ENCODE results near the gene NT5C2. TPM values are rescaled to one million over a fixed set of nuclear protein-coding genes. Genes with fewer than 3 reads are reported as not detected.

NT5C2 gene
- total RNA-seq, 2 experiments from 2014 or later = 39.1 to 43.0 TPM

DNA sequence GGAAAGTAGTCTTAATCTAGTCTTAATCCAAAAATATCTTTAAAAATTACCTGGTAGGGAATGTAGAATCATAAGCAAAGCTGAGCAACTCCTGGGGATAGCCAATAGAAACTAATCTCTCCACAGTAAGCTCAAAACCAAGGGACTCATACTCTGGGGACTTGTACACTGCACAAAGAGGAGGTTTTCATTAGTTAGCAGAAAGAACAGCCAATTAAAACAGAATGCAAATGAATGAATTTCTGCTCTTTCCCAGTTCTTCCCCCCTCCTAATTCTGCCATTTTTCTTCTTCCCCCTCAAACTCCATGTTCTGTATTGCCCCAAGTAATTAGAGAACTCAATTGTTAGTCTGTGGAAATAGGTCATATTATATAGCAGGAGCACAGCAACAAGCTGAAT, 86.5 kb downstream of the NT5C2 start:
- DNase-seq (no peak), ATAC-seq (no peak)
- Mint-ChIP-seq H3K4me3 (no peak overlapping the region), H3K36me3 (ENCODE audit: low read depth) (no peaks in the 10 kb centered on the region), H3K9me3 (no peaks in the 10 kb centered on the region), H3K27ac (no peak overlapping the region), H3K4me1 (ENCODE audit: low read depth) (peaks cover 4% of the 10 kb centered on the region), H3K27me3 (no peaks in the 10 kb centered on the region)
- ChIA-PET CTCF (interaction anchor here (1.3 to 4.2 kb wide), 3 partner anchors 15 to 205 kb away, joined by 3 to 17 read pairs (median 4); no protein-coding TSS in a partner anchor), POLR2A (no interaction called here)
- intact Hi-C loops (cut with micrococcal nuclease) = no loop called here
- TF ChIP-seq, protein P1, sequence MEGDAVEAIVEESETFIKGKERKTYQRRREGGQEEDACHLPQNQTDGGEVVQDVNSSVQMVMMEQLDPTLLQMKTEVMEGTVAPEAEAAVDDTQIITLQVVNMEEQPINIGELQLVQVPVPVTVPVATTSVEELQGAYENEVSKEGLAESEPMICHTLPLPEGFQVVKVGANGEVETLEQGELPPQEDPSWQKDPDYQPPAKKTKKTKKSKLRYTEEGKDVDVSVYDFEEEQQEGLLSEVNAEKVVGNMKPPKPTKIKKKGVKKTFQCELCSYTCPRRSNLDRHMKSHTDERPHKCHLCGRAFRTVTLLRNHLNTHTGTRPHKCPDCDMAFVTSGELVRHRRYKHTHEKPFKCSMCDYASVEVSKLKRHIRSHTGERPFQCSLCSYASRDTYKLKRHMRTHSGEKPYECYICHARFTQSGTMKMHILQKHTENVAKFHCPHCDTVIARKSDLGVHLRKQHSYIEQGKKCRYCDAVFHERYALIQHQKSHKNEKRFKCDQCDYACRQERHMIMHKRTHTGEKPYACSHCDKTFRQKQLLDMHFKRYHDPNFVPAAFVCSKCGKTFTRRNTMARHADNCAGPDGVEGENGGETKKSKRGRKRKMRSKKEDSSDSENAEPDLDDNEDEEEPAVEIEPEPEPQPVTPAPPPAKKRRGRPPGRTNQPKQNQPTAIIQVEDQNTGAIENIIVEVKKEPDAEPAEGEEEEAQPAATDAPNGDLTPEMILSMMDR (IDR thresholded peaks at IDR 0.05) = no peak

GRCh38 chr10:103105462-103105861, 87.6 kb downstream of the NT5C2 start:
- Mint-ChIP-seq H3K27ac (no peak overlapping the region), H3K36me3 (ENCODE audit: low read depth) (no peaks in the 10 kb centered on the region), H3K9me3 (no peaks in the 10 kb centered on the region), H3K4me3 (no peak overlapping the region), H3K27me3 (no peaks in the 10 kb centered on the region), H3K4me1 (ENCODE audit: low read depth) (no peaks in the 10 kb centered on the region)
- ATAC-seq = no peak
- DNase-seq = no peak
- ChIA-PET CTCF (interaction anchor here (0.8 to 4.2 kb wide), 4 partner anchors 14 to 204 kb away, joined by 3 to 17 read pairs (median 4); no protein-coding TSS in a partner anchor), POLR2A (no interaction called here)
- intact Hi-C loops (cut with micrococcal nuclease) = no loop called here
- TF ChIP-seq, protein P1 (IDR thresholded peaks at IDR 0.05) = no peak

DNA sequence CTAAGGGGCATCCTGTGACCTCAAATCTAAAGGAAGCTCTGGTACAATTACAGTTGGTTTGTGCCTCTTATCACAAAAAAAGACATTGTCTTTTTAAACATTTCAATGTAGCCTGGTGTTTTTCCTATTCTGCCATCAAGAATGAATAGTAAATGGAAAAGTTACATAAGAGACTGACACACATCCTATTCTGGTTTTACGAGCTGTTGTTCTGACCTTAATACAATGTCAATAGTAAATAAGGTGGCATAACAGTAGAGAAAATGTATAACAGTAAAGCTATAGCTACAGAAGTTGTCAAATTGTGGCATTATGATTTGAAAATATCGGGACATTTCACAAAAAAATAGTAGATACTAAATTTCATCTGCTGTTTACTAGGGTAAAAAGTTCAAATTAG, 88.4 kb downstream of the NT5C2 start:
- intact Hi-C loops (cut with micrococcal nuclease) = no loop called here
- Mint-ChIP-seq H3K4me1 (ENCODE audit: low read depth) (no peaks in the 10 kb centered on the region), H3K27me3 (no peaks in the 10 kb centered on the region), H3K36me3 (ENCODE audit: low read depth) (peaks cover 3% of the 10 kb centered on the region), H3K4me3 (no peak overlapping the region), H3K27ac (no peak overlapping the region), H3K9me3 (no peaks in the 10 kb centered on the region)
- no peak for DNase-seq
- TF ChIP-seq, protein P1 (IDR thresholded peaks at IDR 0.05) = no peak
- ChIA-PET CTCF (interaction anchor here (4.2 kb wide), 1 partner anchor 140 kb away, joined by 17 read pairs; no protein-coding TSS in a partner anchor), POLR2A (interaction anchor here (0.8 kb wide), 1 partner anchor 23 kb away, joined by 3 read pairs; no protein-coding TSS in a partner anchor)
- ATAC-seq = no peak

GRCh38 chr10:103103989-103104388, 89.1 kb downstream of the NT5C2 start:
- TF ChIP-seq, protein P1 (IDR thresholded peaks at IDR 0.05) = no peak
- Mint-ChIP-seq H3K36me3 (ENCODE audit: low read depth) (peaks cover 3% of the 10 kb centered on the region), H3K27me3 (no peaks in the 10 kb centered on the region), H3K4me3 (no peak overlapping the region), H3K4me1 (ENCODE audit: low read depth) (no peaks in the 10 kb centered on the region), H3K27ac (no peak overlapping the region), H3K9me3 (no peaks in the 10 kb centered on the region)
- ATAC-seq (no peak), DNase-seq (no peak)
- CTCF ChIA-PET = interaction anchor here (4.2 kb wide), 1 partner anchor 140 kb away, joined by 17 read pairs; no protein-coding TSS in a partner anchor
- intact Hi-C loops (cut with micrococcal nuclease) = no loop called here
- POLR2A ChIA-PET = no interaction called here

- H3K27ac Mint-ChIP-seq = no peak overlapping the region
- ChIA-PET POLR2A (no interaction called here), CTCF (interaction anchor here (1.3 to 1.6 kb wide), 2 partner anchors 16 to 267 kb away, joined by 4 read pairs; no protein-coding TSS in a partner anchor)
- H3K4me1 Mint-ChIP-seq (ENCODE audit: low read depth) = no peaks in the 10 kb centered on the region
- H3K27me3 Mint-ChIP-seq = no peaks in the 10 kb centered on the region
- H3K9me3 Mint-ChIP-seq = no peaks in the 10 kb centered on the region
- ATAC-seq = no peak
- no peak overlapping the region for H3K4me3 Mint-ChIP-seq
- TF ChIP-seq, protein P1 (IDR thresholded peaks at IDR 0.05) = no peak
- no peak for DNase-seq
- H3K36me3 Mint-ChIP-seq (ENCODE audit: low read depth) = peaks cover 7% of the 10 kb centered on the region
- intact Hi-C loops (cut with micrococcal nuclease) = no loop called here
Measured at GRCh38 chr10:103102195-103102594, 90.9 kb downstream of the NT5C2 start.
